ENCODE measurements around the gene TUBA1C. TPM values are rescaled to one million over a fixed set of nuclear protein-coding genes. Genes with fewer than 3 reads are reported as not detected.

The TUBA1C gene
- total RNA-seq = 59.8 TPM

- intact Hi-C loops (cut with DNase I) = no loop called here
- DNase-seq (ENCODE audit: low spot score) (peak; percentile 94), ATAC-seq (peak; percentile 97)
Measured at GRCh38 chr12:49264873-49265792, at the start of gene TUBA1C. TSS of gene TUBA1C (plus strand) at chr12:49265082. CDS start at chr12:49265182, 100 bp downstream.

- DNase-seq (ENCODE audit: low spot score) (no peak), ATAC-seq (no peak)
Measured at GRCh38 chr12:49219417-49220026, 45.4 kb upstream of the TUBA1C start.

GRCh38 chr12:49220972-49221371 lies 43.9 kb upstream of the TUBA1C start:
- DNase-seq (ENCODE audit: low spot score) (no peak), ATAC-seq (no peak)
- intact Hi-C loops (cut with DNase I) = no loop called here

More at GRCh38 chr12:49219417-49220026, 45.4 kb upstream of the TUBA1C start:
- intact Hi-C loops (cut with DNase I) = no loop called here

GRCh38 chr12:49223122-49223521 lies 41.8 kb upstream of the TUBA1C start:
- ATAC-seq = no peak
- no peak for DNase-seq (ENCODE audit: low spot score)
- intact Hi-C loops (cut with DNase I) = no loop called here

GRCh38 chr12:49223590-49224369 lies 41.1 kb upstream of the TUBA1C start:
- DNase-seq (ENCODE audit: low spot score) (no peak), ATAC-seq (no peak)
- intact Hi-C loops (cut with DNase I) = no loop called here

- DNase-seq (ENCODE audit: low spot score) = peak; percentile 38
- intact Hi-C loops (cut with DNase I) = no loop called here
- no peak for ATAC-seq
Measured at GRCh38 chr12:49225576-49226166, 39.2 kb upstream of the TUBA1C start.

- intact Hi-C loops (cut with DNase I) = no loop called here
- DNase-seq (ENCODE audit: low spot score) (peak; percentile 9), ATAC-seq (no peak)
Measured at GRCh38 chr12:49227713-49228112, 37.2 kb upstream of the TUBA1C start.

- intact Hi-C loops (cut with DNase I) = no loop called here
- ATAC-seq (no peak), DNase-seq (ENCODE audit: low spot score) (no peak)
Measured at GRCh38 chr12:49228653-49229052, 36.2 kb upstream of the TUBA1C start.

- intact Hi-C loops (cut with DNase I) = loop anchor here (5.0 to 10.0 kb wide), 3 partner anchors 38 to 165 kb away; partner anchors contain the start of genes KMT2D, RHEBL1 and TUBA1B
- DNase-seq (ENCODE audit: low spot score) (peak; percentile 15), ATAC-seq (no peak)
Measured at GRCh38 chr12:49230176-49230804, 34.6 kb upstream of the TUBA1C start.

GRCh38 chr12:49230805-49231194 lies 34.1 kb upstream of the TUBA1C start:
- ATAC-seq = no peak
- intact Hi-C loops (cut with DNase I) = loop anchor here (5.0 to 10.0 kb wide), 3 partner anchors 38 to 166 kb away; partner anchors contain the start of genes KMT2D, RHEBL1 and TUBA1B
- DNase-seq (ENCODE audit: low spot score) = peak; percentile 1

- DNase-seq (ENCODE audit: low spot score) = no peak
- intact Hi-C loops (cut with DNase I) = loop anchor here (5.0 to 10.0 kb wide), 3 partner anchors 40 to 167 kb away; partner anchors contain the start of genes KMT2D, RHEBL1 and TUBA1B
- ATAC-seq = no peak
Measured at GRCh38 chr12:49231878-49232655, 32.8 kb upstream of the TUBA1C start.

GRCh38 chr12:49232940-49233841 lies 31.7 kb upstream of the TUBA1C start:
- intact Hi-C loops (cut with DNase I) = loop anchor here (5.0 to 10.0 kb wide), 3 partner anchors 41 to 168 kb away; partner anchors contain the start of genes KMT2D, RHEBL1 and TUBA1B
- ATAC-seq = peak; percentile 6
- DNase-seq (ENCODE audit: low spot score) = peak; percentile 66

- DNase-seq (ENCODE audit: low spot score) = peak; percentile 74
Measured at GRCh38 chr12:49233842-49234526, 30.9 kb upstream of the TUBA1C start.

GRCh38 chr12:49236423-49236822 lies 28.5 kb upstream of the TUBA1C start:
- ATAC-seq (no peak), DNase-seq (ENCODE audit: low spot score) (no peak)
- intact Hi-C loops (cut with DNase I) = loop anchor here (10.0 kb wide), 2 partner anchors 102 to 172 kb away; partner anchors contain the start of genes KMT2D, RHEBL1 and TUBA1B

More at GRCh38 chr12:49233842-49234526, 30.9 kb upstream of the TUBA1C start:
- ATAC-seq = peak; percentile 34
- intact Hi-C loops (cut with DNase I) = loop anchor here (5.0 to 10.0 kb wide), 3 partner anchors 42 to 169 kb away; partner anchors contain the start of genes KMT2D, RHEBL1 and TUBA1B

- intact Hi-C loops (cut with DNase I) = no loop called here
- DNase-seq (ENCODE audit: low spot score) = no peak
- ATAC-seq = no peak
Measured at GRCh38 chr12:49243631-49244030, 21.3 kb upstream of the TUBA1C start.

GRCh38 chr12:49244176-49244575 lies 20.7 kb upstream of the TUBA1C start:
- DNase-seq (ENCODE audit: low spot score) (no peak), ATAC-seq (no peak)
- intact Hi-C loops (cut with DNase I) = no loop called here
